ENCODE measurements around the gene NPHP4.

Gene NPHP4

GRCh38 chr1:6004412-6005123 is 12.3 kb upstream of the NPHP4 start:
- peaks cover 18% of the 10 kb centered on the region for H3K4me1 ChIP-seq
- no peaks in the 10 kb centered on the region for H3K9me3 ChIP-seq
- DNase-seq (ENCODE audit: low spot score in 2 of 2), result no peak
- in situ Hi-C loops (cut with MboI; ENCODE audit: low sequenced_read_pairs), result no loop called here
- no peaks in the 10 kb centered on the region for H3K36me3 ChIP-seq (replicated peaks)
- H3K27me3 ChIP-seq (ENCODE audit: low read depth), result no peaks in the 10 kb centered on the region
- H3K4me3 ChIP-seq, result no peak overlapping the region

- in situ Hi-C loops (cut with MboI; ENCODE audit: low sequenced_read_pairs), result no loop called here
- H3K9me3 ChIP-seq, result no peaks in the 10 kb centered on the region
- DNase-seq (ENCODE audit: low spot score in 2 of 2), result peak; percentile 90 to 95
- no peak overlapping the region for H3K4me3 ChIP-seq
- H3K27me3 ChIP-seq (ENCODE audit: low read depth), result no peaks in the 10 kb centered on the region
- H3K4me1 ChIP-seq, result peaks cover 18% of the 10 kb centered on the region
- H3K36me3 ChIP-seq (replicated peaks), result no peaks in the 10 kb centered on the region
Observed at GRCh38 chr1:6003568-6004411, 11.6 kb upstream of the NPHP4 start.

- in situ Hi-C loops (cut with MboI; ENCODE audit: low sequenced_read_pairs), result no loop called here
- no peaks in the 10 kb centered on the region for H3K36me3 ChIP-seq (replicated peaks)
- no peaks in the 10 kb centered on the region for H3K27me3 ChIP-seq (ENCODE audit: low read depth)
- no peaks in the 10 kb centered on the region for H3K9me3 ChIP-seq
- no peak for DNase-seq (ENCODE audit: low spot score in 2 of 2)
- peaks cover 18% of the 10 kb centered on the region for H3K4me1 ChIP-seq
- no peak overlapping the region for H3K4me3 ChIP-seq
Observed at GRCh38 chr1:6002714-6003501, 10.7 kb upstream of the NPHP4 start.

GRCh38 chr1:6001992-6002576 is 9.9 kb upstream of the NPHP4 start:
- Histone ChIP-seq H3K4me1 (peaks cover 18% of the 10 kb centered on the region), H3K27me3 (ENCODE audit: low read depth) (no peaks in the 10 kb centered on the region)

GRCh38 chr1:6000444-6001288 is 8.4 kb upstream of the NPHP4 start:
- H3K4me3 ChIP-seq, result no peak overlapping the region
- H3K27me3 ChIP-seq (ENCODE audit: low read depth), result no peaks in the 10 kb centered on the region
- no peaks in the 10 kb centered on the region for H3K36me3 ChIP-seq (replicated peaks)
- H3K9me3 ChIP-seq, result no peaks in the 10 kb centered on the region
- DNase-seq (ENCODE audit: low spot score in 2 of 2), result no peak
- H3K4me1 ChIP-seq, result peaks cover 18% of the 10 kb centered on the region
- in situ Hi-C loops (cut with MboI; ENCODE audit: low sequenced_read_pairs), result no loop called here

More at GRCh38 chr1:6001992-6002576, 9.9 kb upstream of the NPHP4 start:
- in situ Hi-C loops (cut with MboI; ENCODE audit: low sequenced_read_pairs), result no loop called here
- Histone ChIP-seq H3K4me3 (no peak overlapping the region), H3K36me3 (replicated peaks) (no peaks in the 10 kb centered on the region), H3K9me3 (no peaks in the 10 kb centered on the region)
- DNase-seq (ENCODE audit: low spot score in 2 of 2), result no peak

GRCh38 chr1:5999711-6000443 is 7.7 kb upstream of the NPHP4 start:
- H3K4me1 ChIP-seq, result peaks cover 18% of the 10 kb centered on the region
- in situ Hi-C loops (cut with MboI; ENCODE audit: low sequenced_read_pairs), result no loop called here
- H3K27me3 ChIP-seq (ENCODE audit: low read depth), result no peaks in the 10 kb centered on the region
- H3K36me3 ChIP-seq (replicated peaks), result no peaks in the 10 kb centered on the region
- no peak for DNase-seq (ENCODE audit: low spot score in 2 of 2)
- no peaks in the 10 kb centered on the region for H3K9me3 ChIP-seq
- H3K4me3 ChIP-seq, result no peak overlapping the region

- in situ Hi-C loops (cut with MboI; ENCODE audit: low sequenced_read_pairs), result no loop called here
- H3K4me1 ChIP-seq, result peaks cover 10% of the 10 kb centered on the region
- no peak for DNase-seq (ENCODE audit: low spot score in 2 of 2)
- H3K27me3 ChIP-seq (ENCODE audit: low read depth), result no peaks in the 10 kb centered on the region
- H3K9me3 ChIP-seq, result no peaks in the 10 kb centered on the region
- H3K36me3 ChIP-seq (replicated peaks), result no peaks in the 10 kb centered on the region
- no peak overlapping the region for H3K4me3 ChIP-seq
Observed at GRCh38 chr1:5998906-5999301, 6.7 kb upstream of the NPHP4 start.

GRCh38 chr1:5998051-5998905 is 6.1 kb upstream of the NPHP4 start:
- H3K4me1 ChIP-seq, result peaks cover 7% of the 10 kb centered on the region
- no peaks in the 10 kb centered on the region for H3K36me3 ChIP-seq (replicated peaks)
- H3K9me3 ChIP-seq, result no peaks in the 10 kb centered on the region
- no peak overlapping the region for H3K4me3 ChIP-seq
- in situ Hi-C loops (cut with MboI; ENCODE audit: low sequenced_read_pairs), result no loop called here
- no peaks in the 10 kb centered on the region for H3K27me3 ChIP-seq (ENCODE audit: low read depth)
- no peak for DNase-seq (ENCODE audit: low spot score in 2 of 2)

GRCh38 chr1:5997316-5997715 is 5.1 kb upstream of the NPHP4 start:
- 0 out of 2 replicates have a peak, but pooled peaks cover 3% of the 10 kb centered on the region for H3K4me1 ChIP-seq
- no peaks in the 10 kb centered on the region for H3K9me3 ChIP-seq
- DNase-seq (ENCODE audit: low spot score in 2 of 2), result no peak
- H3K4me3 ChIP-seq, result no peak overlapping the region
- H3K27me3 ChIP-seq (ENCODE audit: low read depth), result no peaks in the 10 kb centered on the region
- H3K36me3 ChIP-seq (replicated peaks), result no peaks in the 10 kb centered on the region
- in situ Hi-C loops (cut with MboI; ENCODE audit: low sequenced_read_pairs), result no loop called here

GRCh38 chr1:5996641-5997270 is 4.5 kb upstream of the NPHP4 start:
- no peak overlapping the region for H3K4me3 ChIP-seq
- H3K36me3 ChIP-seq (replicated peaks), result no peaks in the 10 kb centered on the region
- H3K9me3 ChIP-seq, result no peaks in the 10 kb centered on the region
- DNase-seq (ENCODE audit: low spot score in 2 of 2), result no peak
- H3K27me3 ChIP-seq (ENCODE audit: low read depth), result no peaks in the 10 kb centered on the region
- 0 out of 2 replicates have a peak, but pooled peaks cover 3% of the 10 kb centered on the region for H3K4me1 ChIP-seq
- in situ Hi-C loops (cut with MboI; ENCODE audit: low sequenced_read_pairs), result no loop called here

GRCh38 chr1:5995871-5996630 is 3.8 kb upstream of the NPHP4 start:
- no peak for DNase-seq (ENCODE audit: low spot score in 2 of 2)
- peaks cover 4% of the 10 kb centered on the region; the same call in 1 of the 2 replicates for H3K4me1 ChIP-seq
- no peaks in the 10 kb centered on the region for H3K36me3 ChIP-seq (replicated peaks)
- in situ Hi-C loops (cut with MboI; ENCODE audit: low sequenced_read_pairs), result no loop called here
- no peak overlapping the region for H3K4me3 ChIP-seq
- no peaks in the 10 kb centered on the region for H3K27me3 ChIP-seq (ENCODE audit: low read depth)
- H3K9me3 ChIP-seq, result no peaks in the 10 kb centered on the region

Measured in HAP-1 (cell line).